ENCODE results near the gene FOXO6.
A peak's percentile ranks its signal among the peaks of the same experiment; 100 is the strongest.

GRCh38 chr1:41313661-41314131, 47.5 kb upstream of the FOXO6 start:
- TF ChIP-seq CTCF (conservative IDR thresholded peaks at IDR 0.05; ENCODE audit: low read depth, low read length) (peak; percentile 81), EZH2 (IDR thresholded peaks at IDR 0.05; ENCODE audit: borderline replicate concordance, low read depth, low read length, poor library complexity, severe bottlenecking) (no peak)
